Stimulated activated CD8-positive, alpha-beta memory T cell treated with anti-CD3 and anti-CD28 coated beads, Interleukin-7, amount 100 ng/mL, for 1 hour (primary cell): ENCODE measurements around the gene HBM.
"Not testable (repeated sequence)": the region's sequence is repeated elsewhere in the genome, so short reads cannot be mapped to it uniquely, and the experiment has no call there.

ENCODE experiments used
- DNase-seq, 2 donors: peaks; one replicate each; pipeline ENCODE4 v3.0.0-alpha.2; 2020; ENCODE audit warnings: low read depth in 2 of 2

Gene HBM

DNA sequence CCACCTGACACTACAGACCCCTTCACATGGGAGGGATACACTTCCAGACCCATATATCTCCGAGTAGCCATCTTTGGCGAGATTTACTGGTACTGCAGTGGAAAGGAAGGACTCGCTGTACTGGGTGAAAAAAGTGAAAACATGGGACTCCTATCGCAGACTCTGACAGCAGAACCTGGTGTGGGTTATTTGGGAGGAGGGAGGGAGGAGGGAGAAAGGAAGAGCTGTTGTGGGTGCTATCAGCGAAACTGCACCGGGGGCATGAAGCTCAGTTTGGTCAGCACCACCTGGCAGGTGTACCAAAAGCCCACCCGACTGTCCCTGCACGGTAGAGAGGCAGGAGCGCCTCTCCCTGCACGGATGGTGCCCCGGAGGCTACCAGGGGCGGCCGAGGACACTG is 19.4 kb downstream of the HBM start:
- no peak for DNase-seq

DNA sequence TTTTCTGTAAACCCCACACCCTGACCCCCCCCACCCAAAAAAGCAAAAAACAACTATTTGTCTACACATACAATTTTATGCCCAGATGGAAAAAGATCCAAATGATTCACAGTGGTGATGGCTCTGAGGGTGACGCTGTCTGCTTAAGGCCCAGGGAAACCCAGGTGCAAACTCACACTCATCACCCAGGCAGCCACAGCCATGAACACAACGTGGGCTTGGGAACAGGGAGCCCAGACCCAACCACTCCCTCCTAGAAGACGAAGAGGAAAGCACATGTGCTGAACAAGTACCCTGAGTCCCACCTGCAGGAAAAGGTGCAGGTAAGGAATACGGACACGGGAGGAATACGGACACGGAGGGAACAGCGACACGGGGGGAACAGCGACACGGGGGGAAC is 19.9 kb downstream of the HBM start:
- DNase-seq: no peak

DNA sequence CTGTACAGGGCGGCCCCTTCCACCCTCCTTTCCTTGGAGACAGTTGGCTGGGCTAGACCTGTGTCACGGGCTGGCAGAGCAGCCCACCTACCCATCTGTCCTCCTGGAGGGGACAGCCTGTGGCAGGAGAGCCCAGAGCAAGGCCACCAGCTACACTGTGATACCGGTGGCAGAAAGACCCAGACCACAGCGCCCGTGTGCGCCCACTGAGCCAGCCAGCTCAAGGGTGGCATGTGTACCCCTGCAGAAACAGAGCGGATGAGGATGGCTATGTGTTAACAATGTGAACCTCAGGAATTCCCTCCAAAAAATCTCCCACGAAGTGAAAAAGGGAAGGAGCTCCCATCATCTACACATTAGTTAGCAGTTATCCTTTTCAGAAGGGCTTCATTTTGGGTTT is 21.6 kb downstream of the HBM start:
- DNase-seq: no peak

DNA sequence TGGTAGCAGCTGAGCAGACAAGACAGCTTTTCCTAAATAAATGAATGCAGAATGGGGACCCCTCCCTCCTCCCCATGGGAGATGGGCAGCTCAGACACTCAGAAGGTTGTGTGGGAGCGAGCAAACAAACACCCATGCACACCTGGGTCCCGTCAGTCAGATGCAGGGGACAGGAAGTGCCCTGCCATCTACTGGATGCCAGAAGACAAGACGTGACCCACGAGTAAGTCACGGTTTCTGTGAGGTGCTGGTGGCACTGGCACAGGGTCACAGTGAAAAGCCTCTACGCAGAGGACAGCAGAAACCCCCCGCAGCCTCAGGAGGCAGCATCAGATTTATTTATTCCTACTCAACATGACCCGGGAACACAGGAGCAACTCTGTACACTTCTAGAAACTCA is 22.9 kb downstream of the HBM start:
- DNase-seq: no peak

DNA sequence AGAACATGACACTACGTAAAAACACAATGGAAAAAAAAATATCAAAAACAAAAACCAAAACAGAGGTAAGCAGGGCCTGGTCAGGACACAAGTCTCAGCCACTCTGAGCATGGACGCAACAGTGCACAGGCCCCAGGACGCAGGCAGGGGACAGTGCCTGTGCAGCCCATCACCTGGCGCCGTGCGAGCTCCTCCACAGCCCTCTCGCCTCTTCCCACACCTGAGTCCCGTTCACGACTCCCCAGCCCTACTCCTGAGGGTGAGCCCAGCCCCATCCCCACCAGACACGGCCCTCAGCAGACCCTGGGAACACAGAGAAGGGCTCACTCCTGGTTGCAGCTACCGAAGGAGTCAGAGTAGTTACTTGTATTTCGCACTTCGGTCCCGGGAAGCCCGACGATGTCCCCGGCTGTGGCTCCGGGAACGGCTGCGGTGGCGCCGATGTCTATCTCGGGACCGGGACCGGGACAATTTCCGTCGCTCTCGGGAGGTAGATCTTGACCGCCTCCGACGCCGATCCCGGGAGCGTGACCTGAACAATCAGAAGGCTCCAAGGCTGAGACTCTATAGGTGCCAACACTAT is 23.9 kb downstream of the HBM start:
- DNase-seq: no peak

DNA sequence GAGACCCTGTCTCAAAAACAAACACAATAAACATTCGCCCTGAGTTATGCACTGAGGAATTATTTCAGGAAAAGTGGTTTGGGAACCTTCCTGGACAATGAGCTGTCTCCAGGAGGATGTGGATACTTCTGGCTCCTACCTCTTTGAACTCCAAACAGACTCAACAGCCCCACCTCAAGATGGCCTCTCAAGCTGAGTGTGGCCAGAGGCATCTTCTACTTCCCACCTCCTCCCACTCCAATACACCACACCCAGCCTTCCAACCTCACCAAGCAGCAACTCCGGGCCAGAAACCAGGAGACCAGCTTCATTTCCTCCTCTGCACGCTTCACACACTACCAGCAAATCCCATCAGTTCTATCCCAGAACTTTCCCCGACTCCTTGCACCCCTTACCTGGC is 26.1 kb downstream of the HBM start:
- no peak for DNase-seq

DNA sequence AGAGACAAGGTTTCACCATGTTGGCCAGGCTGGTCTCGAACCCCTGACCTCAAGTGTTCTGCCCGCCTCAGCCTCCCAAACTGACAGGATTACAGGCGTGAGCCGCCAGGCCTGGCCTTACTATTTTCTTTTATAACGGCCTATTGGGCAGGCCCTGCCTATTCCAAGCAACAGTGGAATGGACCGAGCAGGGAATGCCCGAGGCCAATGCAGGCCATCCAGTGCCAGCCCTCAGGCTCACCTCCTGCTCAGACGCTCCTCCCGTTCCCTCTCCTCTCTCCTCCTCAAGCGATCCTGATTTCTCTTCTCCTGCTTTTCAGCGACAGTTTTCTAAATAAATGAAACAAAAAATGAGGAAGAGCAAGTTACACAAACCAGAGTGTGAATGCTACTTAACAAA is 26.9 kb downstream of the HBM start:
- no peak for DNase-seq

DNA sequence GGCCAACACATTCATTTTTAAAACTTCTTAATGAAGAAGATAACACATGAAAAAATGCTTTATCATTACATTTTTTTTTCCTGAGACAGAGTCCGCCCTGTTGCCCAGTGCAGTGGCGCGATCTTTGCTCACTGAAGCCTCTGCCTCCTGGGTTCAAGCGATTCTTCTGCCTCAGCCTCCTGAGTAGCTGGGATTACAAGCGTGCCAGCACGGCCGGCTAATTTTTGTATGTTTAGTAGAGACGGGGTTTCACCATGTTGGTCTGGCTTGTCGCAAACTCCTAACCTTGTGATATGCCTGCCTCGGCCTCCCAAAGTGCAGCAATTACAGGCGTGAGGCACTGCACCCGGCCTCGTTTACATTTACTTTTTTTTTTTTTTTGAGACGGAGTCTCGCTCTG is 27.7 kb downstream of the HBM start:
- no peak for DNase-seq

DNA sequence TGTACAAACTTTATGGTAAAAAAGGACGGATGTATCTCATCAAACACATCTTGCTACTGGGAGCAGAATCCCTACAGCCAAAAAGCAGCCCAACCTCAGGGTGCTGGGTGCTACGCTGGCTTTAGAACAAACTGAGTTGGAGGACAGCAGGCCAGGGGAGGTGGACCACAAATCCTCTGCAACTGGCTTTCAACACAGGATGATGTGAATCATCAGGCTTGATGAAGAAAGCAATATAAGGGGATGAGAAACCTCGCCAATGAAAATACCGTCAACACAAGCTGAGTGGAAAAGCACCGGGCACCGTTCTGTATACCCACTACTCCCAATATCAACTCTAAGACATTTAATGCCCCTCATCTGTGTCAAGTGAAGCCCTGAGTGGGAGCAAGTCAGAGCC is 28.7 kb downstream of the HBM start:
- DNase-seq: no peak

DNA sequence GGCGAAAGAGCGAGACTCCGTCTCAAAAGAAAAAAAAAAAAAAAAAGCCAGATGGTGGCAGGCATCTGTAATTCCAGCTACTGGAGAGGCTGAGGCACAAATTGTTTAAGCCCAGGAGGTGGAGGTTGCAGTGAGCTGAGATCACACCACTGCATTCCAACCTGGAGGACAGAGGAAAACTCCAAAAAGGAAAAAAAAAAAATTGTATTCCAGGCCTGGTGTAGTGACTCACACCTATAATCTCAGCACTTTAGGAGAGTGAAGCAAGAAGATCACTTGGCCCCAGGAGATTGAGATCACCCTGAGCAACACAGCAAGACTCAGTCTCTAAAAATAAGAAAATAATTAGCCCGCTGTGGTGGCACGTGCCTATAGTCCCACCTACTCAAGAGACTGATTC is 34.6 kb downstream of the HBM start:
- DNase-seq: no peak

DNA sequence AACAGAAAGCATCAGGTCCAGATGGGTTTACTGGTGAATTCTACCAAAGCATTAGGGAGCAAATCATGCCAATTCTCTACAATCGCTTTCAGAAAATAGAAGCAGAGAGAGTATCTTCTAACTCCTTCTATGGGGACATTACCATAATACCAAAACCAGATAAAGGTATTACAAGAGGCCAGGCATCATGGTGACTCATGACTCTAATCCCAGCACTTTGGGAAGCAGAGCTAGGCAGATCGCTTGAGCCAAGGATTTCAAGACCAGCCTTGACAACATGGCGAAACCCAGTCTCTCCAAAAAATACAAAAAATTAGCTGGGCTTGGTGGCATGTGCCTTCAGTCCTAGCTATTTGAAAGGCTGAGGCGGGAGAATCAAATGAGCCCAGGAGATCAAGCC is 37.5 kb downstream of the HBM start:
- DNase-seq: no peak

DNA sequence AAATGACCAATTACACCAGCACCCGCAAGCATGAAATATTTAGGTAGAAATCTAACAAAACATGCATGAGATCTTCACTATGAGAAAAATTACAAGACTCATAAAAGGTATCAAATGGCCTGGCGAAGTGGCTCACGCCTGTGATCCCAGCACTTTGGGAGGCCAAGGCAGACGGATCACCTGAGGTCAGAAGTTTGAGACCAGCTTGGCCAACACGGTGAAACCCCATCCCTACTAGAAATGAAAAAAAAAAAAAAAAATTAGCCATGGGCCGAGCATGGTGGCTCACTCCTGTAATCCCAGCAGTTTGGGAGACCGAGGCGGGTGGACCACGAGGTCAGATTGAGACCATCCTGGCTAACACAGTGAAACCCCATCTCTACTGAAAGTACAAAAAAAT is 38.3 kb downstream of the HBM start:
- not testable (repeated sequence) for DNase-seq

DNA sequence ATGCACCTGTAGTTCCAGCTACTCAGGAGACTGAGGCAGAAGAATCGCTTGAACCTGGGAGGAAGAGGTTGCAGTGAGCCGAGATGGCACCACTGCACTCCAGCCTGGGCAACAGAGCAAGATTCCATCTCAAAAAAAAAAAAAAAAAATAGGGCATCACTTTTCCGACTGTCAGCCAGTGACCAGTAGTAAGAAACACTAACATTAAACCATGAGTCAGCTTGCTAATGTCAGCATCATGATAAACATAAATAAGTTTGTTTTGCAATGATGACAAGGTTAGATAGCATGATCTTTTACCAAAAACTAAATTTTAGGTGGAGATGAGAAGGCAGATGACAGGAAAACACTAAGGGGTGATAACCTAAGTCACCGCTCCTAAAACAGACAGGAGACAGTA is 43.6 kb downstream of the HBM start:
- DNase-seq: not testable (repeated sequence)

DNA sequence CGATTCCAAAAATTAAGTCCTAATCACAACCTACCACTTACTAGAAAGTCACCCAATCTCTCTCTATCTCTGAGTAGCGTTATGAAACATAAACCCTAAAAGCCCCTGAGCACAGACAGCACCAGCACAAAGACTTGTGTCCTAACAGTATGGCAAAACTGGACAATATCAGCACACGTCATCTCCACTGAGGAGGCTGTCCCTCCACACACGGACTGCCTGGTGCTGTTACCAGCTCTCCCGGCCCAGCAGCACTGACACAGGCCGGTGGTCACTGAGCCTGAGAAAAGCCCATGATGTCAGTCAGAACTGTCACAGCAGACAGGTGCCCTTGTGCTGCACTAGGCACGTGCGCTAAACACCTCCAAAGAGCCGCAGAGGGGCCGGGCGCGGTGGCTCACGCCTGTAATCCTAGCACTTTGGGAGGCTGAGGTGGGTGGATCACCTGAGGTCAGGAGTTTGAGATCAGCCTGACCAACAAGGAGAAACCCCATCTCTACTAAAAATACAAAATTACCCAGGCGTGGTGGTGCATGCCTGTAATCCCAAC is 45.9 kb downstream of the HBM start:
- not testable (repeated sequence) for DNase-seq

DNA sequence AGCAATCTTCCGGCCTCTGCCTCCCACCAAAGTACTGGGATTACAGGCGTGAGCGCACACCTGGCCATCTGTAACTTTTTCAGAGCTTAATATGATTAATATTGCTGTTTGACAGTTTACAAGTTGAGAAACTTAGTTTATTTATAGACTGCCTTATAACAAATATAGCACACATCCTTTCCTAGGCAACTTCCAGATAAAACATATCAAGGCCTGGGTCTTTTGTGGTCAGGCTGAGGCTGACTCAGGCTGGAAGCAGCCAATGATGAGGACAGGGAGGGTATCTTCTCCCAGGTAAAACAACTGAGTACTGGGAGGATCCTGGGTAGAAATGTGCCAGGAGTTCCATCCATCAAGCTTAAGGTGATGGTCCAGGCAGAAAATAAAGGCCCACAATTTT is 47.2 kb downstream of the HBM start:
- DNase-seq: no peak
